Activated naive CD8-positive, alpha-beta T cell treated with anti-CD3 and anti-CD28 coated beads, Interleukin-2, amount 50 U/mL, for 16 hours (primary cell): ENCODE measurements around the gene VAV2.
"Not testable (repeated sequence)": the region's sequence is repeated elsewhere in the genome, so short reads cannot be mapped to it uniquely, and the experiment has no call there.

Source experiments
- DNase-seq: peaks from one replicate; pipeline ENCODE4 v3.0.0-alpha.2; 2020; ENCODE audit warnings: low read depth, low spot score

VAV2 gene

GRCh38 chr9:133938086-133938485 is 54.0 kb downstream of the VAV2 start:
- DNase-seq = no peak

GRCh38 chr9:133937120-133937519 is 55.0 kb downstream of the VAV2 start:
- DNase-seq = no peak

- DNase-seq = no peak
Observed at GRCh38 chr9:133935328-133936005, 56.7 kb downstream of the VAV2 start.

- no peak for DNase-seq
Observed at GRCh38 chr9:133934482-133935232, 57.5 kb downstream of the VAV2 start.

- no peak for DNase-seq
Observed at GRCh38 chr9:133933426-133934026, 58.6 kb downstream of the VAV2 start.

- DNase-seq = no peak
Observed at GRCh38 chr9:133932633-133933032, 59.5 kb downstream of the VAV2 start.

- no peak for DNase-seq
Observed at GRCh38 chr9:133932181-133932580, 59.9 kb downstream of the VAV2 start.

GRCh38 chr9:133930682-133931485 is 61.2 kb downstream of the VAV2 start:
- no peak for DNase-seq

GRCh38 chr9:133930046-133930681 is 62.0 kb downstream of the VAV2 start:
- DNase-seq = no peak

GRCh38 chr9:133929599-133929998 is 62.5 kb downstream of the VAV2 start:
- DNase-seq = no peak

- no peak for DNase-seq
Observed at GRCh38 chr9:133928248-133928764, 63.8 kb downstream of the VAV2 start.

- DNase-seq = no peak
Observed at GRCh38 chr9:133927041-133927440, 65.1 kb downstream of the VAV2 start.

GRCh38 chr9:133926165-133926856 is 65.8 kb downstream of the VAV2 start:
- no peak for DNase-seq

GRCh38 chr9:133924453-133924852 is 67.7 kb downstream of the VAV2 start:
- DNase-seq = no peak

GRCh38 chr9:133923608-133924007 is 68.5 kb downstream of the VAV2 start:
- DNase-seq = not testable (repeated sequence)

- DNase-seq = no peak
Observed at GRCh38 chr9:133921866-133922265, 70.3 kb downstream of the VAV2 start.

- DNase-seq = no peak
Observed at GRCh38 chr9:133920471-133920870, 71.7 kb downstream of the VAV2 start.

GRCh38 chr9:133919253-133920115 is 72.6 kb downstream of the VAV2 start:
- no peak for DNase-seq

- no peak for DNase-seq
Observed at GRCh38 chr9:133918111-133918813, 73.9 kb downstream of the VAV2 start.
